Fibroblast of mammary gland (primary cell): ENCODE results near the gene CORO7.

Experiments
- DNase-seq: peaks from one replicate; pipeline ENCODE4 v3.0.0-alpha.2; 2010; ENCODE audit warnings: low read depth
- H3K4me3 ChIP-seq: 2 replicates; pipeline ENCODE4 v1.5.1; 2011; ENCODE audit warnings: low read depth, mild to moderate bottlenecking, low read length, moderate library complexity; ENCODE audit not compliant: control insufficient read depth
- TF ChIP-seq, protein P1 (sequence below): conservative IDR thresholded peaks from 2 replicates; pipeline ENCODE4 v1.5.1; 2011; ENCODE audit warnings: low read depth, low read length, inconsistent platforms; ENCODE audit not compliant: control insufficient read depth, insufficient read depth

CORO7 gene

DNA sequence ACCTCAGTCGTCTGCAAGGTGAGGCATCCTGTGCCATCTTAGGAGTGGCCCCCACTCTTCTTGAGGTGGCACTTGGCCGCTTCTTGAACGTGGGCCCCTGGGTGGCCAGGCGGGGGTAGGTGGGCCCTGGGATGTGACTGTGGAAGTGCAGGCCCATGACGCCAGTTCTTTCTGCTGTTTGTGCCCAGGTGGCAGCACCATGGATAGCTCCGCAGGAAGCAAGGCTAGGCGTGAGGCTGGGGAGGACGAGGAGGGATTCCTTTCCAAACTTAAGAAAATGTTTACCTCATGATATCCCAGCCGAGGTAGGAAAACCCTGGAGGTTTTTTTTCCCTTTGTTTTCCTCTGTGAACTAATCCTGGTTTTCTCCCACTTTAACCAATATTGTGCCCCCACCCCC, 38.2 kb upstream of the CORO7 start:
- TF ChIP-seq, protein P1, sequence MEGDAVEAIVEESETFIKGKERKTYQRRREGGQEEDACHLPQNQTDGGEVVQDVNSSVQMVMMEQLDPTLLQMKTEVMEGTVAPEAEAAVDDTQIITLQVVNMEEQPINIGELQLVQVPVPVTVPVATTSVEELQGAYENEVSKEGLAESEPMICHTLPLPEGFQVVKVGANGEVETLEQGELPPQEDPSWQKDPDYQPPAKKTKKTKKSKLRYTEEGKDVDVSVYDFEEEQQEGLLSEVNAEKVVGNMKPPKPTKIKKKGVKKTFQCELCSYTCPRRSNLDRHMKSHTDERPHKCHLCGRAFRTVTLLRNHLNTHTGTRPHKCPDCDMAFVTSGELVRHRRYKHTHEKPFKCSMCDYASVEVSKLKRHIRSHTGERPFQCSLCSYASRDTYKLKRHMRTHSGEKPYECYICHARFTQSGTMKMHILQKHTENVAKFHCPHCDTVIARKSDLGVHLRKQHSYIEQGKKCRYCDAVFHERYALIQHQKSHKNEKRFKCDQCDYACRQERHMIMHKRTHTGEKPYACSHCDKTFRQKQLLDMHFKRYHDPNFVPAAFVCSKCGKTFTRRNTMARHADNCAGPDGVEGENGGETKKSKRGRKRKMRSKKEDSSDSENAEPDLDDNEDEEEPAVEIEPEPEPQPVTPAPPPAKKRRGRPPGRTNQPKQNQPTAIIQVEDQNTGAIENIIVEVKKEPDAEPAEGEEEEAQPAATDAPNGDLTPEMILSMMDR = no peak
- DNase-seq = no peak
- H3K4me3 ChIP-seq = no peak overlapping the region

DNA sequence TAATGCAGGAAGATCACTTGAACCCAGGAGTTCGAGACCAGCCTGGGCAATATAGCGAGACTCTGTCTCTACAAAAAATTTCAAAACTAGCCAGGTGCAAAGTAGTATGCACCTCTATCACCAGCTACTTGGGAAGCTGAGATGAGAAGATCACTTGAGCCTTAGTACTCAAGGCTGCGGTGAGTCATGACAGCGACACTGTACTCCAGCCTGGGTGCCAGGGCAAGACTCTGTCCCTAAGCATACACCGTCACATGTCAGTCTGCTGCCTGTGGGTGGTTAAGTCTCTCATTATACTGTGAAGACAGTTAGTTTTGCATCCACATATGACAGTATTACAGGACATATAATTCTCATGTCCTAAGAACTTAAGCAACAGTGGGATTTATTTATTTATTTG, 36.3 kb upstream of the CORO7 start:
- no peak overlapping the region for H3K4me3 ChIP-seq
- DNase-seq = no peak
- TF ChIP-seq, protein P1 = no peak

- H3K4me3 ChIP-seq = no peak overlapping the region
- TF ChIP-seq, protein P1 = no peak
- DNase-seq = no peak
Measured at GRCh38 chr16:4450931-4451519, 34.6 kb upstream of the CORO7 start.

GRCh38 chr16:4450430-4450829, 34.0 kb upstream of the CORO7 start:
- TF ChIP-seq, protein P1 = no peak

DNA sequence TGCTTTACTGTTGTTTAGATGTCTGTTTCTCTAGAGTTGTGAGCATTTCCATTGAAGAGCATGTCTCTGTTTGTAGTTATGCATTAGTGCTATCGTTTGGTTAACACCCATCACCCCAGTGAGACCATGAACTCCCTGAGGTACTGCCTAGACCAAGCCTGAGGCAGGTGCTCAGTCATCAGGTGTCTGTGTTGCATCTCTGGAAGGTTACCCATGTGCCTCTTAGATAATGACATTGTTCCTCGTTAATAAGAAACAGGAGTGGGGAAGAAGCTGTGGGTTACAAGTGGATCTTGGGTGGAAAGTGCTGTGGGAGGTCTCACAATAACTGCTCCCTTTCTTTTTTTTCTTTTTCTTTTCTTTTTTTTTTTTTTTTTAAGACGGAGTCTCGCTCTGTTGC, 27.6 kb upstream of the CORO7 start:
- H3K4me3 ChIP-seq = no peak overlapping the region
- DNase-seq = no peak
- TF ChIP-seq, protein P1 = no peak

More at GRCh38 chr16:4450430-4450829, 34.0 kb upstream of the CORO7 start:
- no peak for DNase-seq
- no peak overlapping the region for H3K4me3 ChIP-seq

GRCh38 chr16:4443271-4443670, 26.9 kb upstream of the CORO7 start:
- TF ChIP-seq, protein P1 = no peak
- no peak overlapping the region for H3K4me3 ChIP-seq
- DNase-seq = no peak

- H3K4me3 ChIP-seq = no peak overlapping the region
- DNase-seq = no peak
- TF ChIP-seq, protein P1 = no peak
Measured at GRCh38 chr16:4442371-4442770, 26.0 kb upstream of the CORO7 start.
